Measurements from ENCODE around the gene SMARCD3. TPM values are rescaled to one million over a fixed set of nuclear protein-coding genes. Genes with fewer than 3 reads are reported as not detected.
A peak's percentile ranks its signal among the peaks of the same experiment; 100 is the strongest.

Gene SMARCD3
- total RNA-seq, 1 donor: 8.3 TPM

GRCh38 chr7:151238924-151239836 is 9.3 kb downstream of the SMARCD3 start:
- DNase-seq (ENCODE audit: low read depth in 2 of 3, low spot score in 2 of 3): no peak

DNA sequence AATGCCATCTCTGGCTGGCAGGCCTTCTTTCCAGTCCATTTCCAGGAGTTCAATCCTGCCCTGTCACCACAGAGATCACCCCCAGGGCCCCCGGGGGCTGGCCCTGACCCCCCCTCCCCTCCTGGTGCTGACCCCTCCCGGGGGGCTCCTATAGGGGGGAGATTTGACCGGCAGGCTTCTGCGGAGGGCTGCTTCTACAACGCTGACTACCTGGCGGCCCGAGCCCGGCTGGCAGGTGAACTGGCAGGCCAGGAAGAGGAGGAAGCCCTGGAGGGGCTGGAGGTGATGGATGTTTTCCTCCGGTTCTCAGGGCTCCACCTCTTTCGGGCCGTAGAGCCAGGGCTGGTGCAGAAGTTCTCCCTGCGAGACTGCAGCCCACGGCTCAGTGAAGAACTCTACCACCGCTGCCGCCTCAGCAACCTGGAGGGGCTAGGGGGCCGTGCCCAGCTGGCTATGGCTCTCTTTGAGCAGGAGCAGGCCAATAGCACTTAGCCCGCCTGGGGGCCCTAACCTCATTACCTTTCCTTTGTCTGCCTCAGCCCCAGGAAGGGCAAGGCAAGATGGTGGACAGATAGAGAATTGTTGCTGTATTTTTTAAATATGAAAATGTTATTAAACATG is 10.2 kb downstream of the SMARCD3 start:
- DNase-seq (ENCODE audit: low read depth in 2 of 3, low spot score in 2 of 3): no peak

DNA sequence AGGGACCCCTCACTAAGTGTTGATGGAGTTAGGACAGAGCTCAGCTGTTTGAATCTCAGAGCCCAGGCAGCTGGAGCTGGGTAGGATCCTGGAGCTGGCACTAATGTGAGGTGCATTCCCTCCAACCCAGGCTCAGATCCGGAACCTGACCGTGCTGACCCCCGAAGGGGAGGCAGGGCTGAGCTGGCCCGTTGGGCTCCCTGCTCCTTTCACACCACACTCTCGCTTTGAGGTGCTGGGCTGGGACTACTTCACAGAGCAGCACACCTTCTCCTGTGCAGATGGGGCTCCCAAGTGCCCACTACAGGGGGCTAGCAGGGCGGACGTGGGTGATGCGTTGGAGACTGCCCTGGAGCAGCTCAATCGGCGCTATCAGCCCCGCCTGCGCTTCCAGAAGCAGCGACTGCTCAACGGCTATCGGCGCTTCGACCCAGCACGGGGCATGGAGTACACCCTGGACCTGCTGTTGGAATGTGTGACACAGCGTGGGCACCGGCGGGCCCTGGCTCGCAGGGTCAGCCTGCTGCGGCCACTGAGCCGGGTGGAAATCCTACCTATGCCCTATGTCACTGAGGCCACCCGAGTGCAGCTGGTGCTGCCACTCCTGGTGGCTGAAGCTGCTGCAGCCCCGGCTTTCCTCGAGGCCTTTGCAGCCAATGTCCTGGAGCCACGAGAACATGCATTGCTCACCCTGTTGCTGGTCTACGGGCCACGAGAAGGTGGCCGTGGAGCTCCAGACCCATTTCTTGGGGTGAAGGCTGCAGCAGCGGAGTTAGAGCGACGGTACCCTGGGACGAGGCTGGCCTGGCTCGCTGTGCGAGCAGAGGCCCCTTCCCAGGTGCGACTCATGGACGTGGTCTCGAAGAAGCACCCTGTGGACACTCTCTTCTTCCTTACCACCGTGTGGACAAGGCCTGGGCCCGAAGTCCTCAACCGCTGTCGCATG is 11.0 kb downstream of the SMARCD3 start:
- DNase-seq (ENCODE audit: low read depth in 2 of 3, low spot score in 2 of 3): no peak

DNA sequence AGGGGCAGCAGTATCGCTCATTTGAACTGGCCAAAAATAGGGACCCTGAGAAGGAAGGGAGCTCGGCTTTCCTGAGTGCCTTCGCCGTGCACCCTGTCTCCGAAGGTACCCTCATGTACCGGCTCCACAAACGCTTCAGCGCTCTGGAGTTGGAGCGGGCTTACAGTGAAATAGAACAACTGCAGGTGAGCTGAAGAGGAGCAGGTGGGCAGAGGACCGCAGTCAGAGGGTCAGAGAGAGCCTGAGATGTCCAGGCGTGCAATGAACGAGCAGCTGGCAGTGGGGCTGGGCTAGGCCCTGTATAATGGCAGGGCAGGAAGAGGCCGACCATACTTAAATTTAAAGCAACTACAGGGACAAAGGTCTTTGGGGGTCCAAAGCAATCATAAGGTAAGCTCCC is 12.1 kb downstream of the SMARCD3 start:
- no peak for DNase-seq (ENCODE audit: low read depth in 2 of 3, low spot score in 2 of 3)

- DNase-seq (ENCODE audit: low read depth in 2 of 3, low spot score in 2 of 3): no peak
These were observed 13.3 kb downstream of the SMARCD3 start for GRCh38 chr7:151235091-151235787.

DNA sequence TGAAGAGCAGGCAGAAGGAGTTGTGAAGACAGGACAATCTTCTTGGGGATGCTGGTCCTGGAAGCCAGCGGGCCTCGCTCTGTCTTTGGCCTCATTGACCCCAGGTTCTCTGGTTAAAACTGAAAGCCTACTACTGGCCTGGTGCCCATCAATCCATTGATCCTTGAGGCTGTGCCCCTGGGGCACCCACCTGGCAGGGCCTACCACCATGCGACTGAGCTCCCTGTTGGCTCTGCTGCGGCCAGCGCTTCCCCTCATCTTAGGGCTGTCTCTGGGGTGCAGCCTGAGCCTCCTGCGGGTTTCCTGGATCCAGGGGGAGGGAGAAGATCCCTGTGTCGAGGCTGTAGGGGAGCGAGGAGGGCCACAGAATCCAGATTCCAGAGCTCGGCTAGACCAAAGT is 14.7 kb downstream of the SMARCD3 start:
- no peak for DNase-seq (ENCODE audit: low read depth in 2 of 3, low spot score in 2 of 3)

- DNase-seq (ENCODE audit: low read depth in 2 of 3, low spot score in 2 of 3): peak in 2 of 3 donors; percentile 88 to 94
These were observed 15.4 kb downstream of the SMARCD3 start for GRCh38 chr7:151232917-151233701.

GRCh38 chr7:151232091-151232916 is 16.2 kb downstream of the SMARCD3 start, which contains the start of gene CHPF2:
TSS of gene CHPF2 (plus strand) at chr7:151232483. CDS start at chr7:151234012, 1,529 bp downstream.
- peak; percentile 67 to 93 (median 91) for DNase-seq (ENCODE audit: low read depth in 2 of 3, low spot score in 2 of 3)

DNA sequence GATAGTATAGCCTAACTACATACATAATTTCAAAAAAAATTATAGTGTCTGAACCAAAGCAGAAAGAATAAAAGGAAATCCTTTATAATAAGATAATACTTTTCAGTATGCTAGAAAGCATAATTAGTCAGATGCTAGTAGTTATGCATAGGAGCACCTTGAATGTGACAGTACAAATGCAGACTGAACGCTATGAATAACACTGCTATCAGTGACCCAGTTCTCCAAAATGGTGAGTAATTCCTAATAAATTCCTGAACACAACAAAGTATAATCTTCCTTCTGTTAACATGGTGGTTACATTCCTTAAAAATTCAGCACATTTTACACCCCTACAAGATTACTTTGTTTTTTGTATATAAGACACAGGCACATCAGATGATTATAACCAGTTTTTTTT is 17.4 kb downstream of the SMARCD3 start:
- no peak for DNase-seq (ENCODE audit: low read depth in 2 of 3, low spot score in 2 of 3)

- no peak for DNase-seq (ENCODE audit: low read depth in 2 of 3, low spot score in 2 of 3)
These were observed 19.2 kb downstream of the SMARCD3 start for GRCh38 chr7:151229249-151229648.

DNA sequence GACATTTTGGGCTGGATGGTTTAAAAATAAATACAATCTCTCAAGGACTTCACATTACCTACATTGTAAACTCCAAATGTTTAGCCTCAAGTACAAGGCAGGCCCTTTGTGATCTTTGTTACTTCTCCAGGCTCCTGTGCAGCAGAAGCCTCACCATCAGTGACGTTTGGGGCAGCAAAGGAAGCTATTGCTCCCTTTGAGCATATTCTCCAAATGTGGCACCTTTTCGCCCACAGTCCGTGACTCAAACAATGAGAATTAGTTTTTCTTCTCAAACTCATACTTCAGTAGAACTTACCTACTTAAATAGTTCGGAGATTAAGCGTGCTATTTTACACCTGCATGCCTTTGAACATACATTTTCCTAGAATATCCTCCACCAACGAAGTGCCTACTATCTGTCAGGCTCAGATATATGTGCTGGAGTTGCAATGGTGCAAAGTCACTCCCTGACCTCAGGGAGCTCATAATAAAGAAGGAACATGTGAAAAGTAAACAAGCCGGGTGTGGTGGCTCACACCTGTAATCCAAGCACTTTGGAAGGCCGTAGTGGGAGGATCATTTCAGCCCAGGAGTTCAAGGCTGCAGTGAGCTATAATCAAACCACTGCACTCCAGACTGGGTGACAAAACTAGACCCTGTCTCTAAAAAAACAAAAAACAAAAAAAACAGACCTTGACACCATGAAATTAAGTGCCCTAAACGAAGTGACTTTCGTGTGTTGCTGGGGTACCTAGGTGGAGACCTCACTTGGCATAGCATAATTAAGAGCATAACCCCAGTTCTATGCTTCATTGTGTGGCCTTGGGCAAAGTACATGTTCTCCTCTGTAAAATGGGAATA is 20.2 kb downstream of the SMARCD3 start:
- no peak for DNase-seq (ENCODE audit: low read depth in 2 of 3, low spot score in 2 of 3)

- DNase-seq (ENCODE audit: low read depth in 2 of 3, low spot score in 2 of 3): peak; percentile 92 to 99 (median 98)
These were observed 21.4 kb downstream of the SMARCD3 start, which contains the start of gene ABCF2 for GRCh38 chr7:151226875-151227782. TSS of gene ABCF2 (minus strand) at chr7:151227205. CDS start at chr7:151226458, 747 bp downstream.

DNA sequence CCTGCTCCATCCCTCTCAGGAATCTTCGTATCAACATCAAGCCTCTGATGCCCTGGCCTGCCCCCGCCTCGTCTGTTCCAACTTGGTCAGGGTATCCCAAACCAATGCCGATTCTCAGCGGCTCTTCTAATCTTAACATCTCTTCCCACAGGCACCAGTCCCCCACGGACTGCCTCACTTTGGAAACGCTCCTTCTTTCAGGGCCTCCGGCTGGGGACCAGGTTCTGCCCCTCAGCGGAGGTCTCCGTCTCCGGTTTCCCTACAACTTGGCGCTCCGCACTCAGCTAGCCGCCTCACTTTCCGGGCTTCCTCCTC is 22.0 kb downstream of the SMARCD3 start:
- no peak for DNase-seq (ENCODE audit: low read depth in 2 of 3, low spot score in 2 of 3)

GRCh38 chr7:151225948-151226510 is 22.5 kb downstream of the SMARCD3 start:
- DNase-seq (ENCODE audit: low read depth in 2 of 3, low spot score in 2 of 3): no peak

DNA sequence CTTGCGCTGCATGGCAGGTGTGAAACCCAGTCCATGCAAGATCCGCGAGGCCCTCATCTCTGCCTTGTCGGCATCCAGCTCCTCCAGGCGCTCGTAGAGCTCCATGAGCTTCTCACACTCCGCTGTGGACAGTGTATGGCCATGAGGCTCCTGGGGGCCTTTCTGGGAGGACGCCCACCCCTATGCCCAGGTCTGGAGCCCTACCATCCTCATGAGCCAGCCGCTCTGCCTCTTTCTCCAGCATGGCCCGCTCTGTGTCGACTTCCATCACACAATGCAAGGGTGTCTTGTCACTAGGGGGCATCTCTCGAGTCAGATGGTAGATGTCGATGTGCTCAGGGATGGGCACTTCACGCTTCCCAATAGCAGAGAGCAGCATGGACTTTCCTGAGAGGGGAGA is 24.8 kb downstream of the SMARCD3 start:
- DNase-seq (ENCODE audit: low read depth in 2 of 3, low spot score in 2 of 3): no peak

DNA sequence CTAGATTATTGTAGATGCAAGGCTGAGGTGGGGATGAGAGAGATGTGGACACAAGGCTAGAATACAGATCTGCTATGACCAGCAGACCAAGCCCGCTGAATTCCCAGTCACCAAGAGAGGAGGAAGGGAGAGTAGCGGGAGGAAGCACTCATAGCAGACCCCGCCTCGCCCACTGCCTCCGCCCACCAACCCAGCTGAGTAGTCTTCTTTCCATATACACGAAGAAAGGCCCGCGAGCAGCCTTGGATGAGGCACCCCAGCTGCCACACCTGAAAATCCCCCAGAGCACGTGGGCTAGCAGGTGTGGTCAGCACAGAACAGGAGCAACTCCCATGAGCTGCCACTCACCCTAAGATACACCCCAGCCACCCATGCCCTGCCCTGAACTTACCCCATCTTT is 30.3 kb downstream of the SMARCD3 start:
- DNase-seq (ENCODE audit: low read depth in 2 of 3, low spot score in 2 of 3): no peak

Measured in hematopoietic multipotent progenitor cell (in vitro differentiated cells).